GM18502 (cell line): ENCODE results near the gene SIRPA.

Source experiments
- ATAC-seq: cut with Tn5 transposase; IDR thresholded peaks from one replicate; pipeline ENCODE4 v1.9.1; 2021; ENCODE audit warnings: mild to moderate bottlenecking; ENCODE audit not compliant: unreplicated experiment, poor library complexity

SIRPA gene

DNA sequence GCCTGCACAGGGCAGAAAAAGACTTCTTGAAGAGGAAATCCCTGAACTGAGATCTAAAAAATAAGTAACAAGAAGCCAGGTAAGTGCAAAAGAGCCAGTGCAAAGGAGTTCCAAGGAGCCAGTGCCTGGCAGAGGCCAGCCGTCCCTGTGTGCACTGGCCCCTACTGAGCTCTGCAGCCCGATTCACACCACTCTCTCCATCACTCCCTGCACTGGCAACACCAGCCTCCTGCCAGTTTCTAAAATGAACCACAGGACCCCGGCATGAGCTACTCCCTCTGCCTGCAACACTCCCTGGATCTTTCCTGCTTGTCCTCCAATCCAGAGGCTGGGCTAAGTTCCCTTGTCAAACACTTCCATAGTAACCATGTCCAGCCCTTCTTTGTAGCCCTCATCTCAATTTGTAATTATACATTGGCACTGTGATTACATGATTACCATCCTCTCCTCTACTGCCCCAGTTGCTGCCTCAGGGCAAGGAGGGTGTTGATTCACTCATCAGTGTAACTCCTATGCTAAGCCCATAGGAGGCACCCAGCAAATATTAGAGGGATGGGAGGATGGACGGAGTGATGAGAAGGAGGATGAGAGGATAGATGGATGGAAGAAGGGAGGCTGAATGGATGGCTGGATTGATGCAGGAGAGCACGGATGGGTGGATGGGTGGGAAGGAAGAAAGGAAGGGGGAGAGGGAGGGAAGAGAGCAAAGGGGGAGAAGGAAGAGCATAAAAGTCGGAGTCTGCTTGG, 49.3 kb downstream of the SIRPA start:
- no peak for ATAC-seq

DNA sequence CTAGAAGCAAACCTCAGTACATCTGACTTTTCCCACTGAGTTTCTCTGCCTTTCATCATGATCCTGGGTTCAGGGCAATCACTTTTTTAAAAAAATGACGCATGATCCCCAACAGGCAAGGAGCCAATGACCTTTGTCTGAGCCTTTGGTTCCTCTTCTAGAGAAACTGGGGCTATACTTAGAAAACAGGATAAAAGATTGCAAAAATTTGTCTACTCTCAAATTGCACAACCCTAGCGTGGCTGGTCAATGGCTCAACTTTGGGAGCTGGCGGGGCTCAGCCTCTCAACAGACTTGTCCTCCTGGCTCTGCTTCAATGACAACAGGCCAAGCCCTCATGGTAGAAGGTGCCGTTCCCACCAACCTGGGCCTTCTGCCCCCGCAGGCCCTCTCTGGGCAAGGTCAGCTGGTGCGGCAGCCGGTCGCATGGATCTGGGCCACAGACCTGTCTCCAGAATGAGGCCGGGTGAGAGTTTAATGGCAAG, 50.0 kb downstream of the SIRPA start:
- no peak for ATAC-seq

DNA sequence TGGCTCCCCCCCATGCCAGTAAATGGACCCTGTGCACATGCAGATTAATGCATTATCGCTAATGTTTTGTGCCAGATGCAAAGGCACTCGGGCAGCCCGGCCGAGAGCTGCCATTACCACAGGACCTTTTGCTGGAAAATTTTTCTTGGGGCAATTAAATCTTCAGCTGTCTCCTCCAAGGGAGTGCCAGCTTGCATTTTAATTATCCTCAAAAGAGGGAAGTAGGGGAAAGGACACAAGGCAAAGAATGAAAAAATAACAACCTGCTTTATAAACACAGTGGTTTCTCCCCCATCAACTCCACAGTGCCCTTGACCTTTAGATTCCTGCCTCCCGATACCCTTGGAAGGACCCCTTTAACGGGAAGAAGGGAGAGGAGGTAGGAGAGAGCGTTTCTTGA, 50.5 kb downstream of the SIRPA start:
- ATAC-seq: no peak

DNA sequence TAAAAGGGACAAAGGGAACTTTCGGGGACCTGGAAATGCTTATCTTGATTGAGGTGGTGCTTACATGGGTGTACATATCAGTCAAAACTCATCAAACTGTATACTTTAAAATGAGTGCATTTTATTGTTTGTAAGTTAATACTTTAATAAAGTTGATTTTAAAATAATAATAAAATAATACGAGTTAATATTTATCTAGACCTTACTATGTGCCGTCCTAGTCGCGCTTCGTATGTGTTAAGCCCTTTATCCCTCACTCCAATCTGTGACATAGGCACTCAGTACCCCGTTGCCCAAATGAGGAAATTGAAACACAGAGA, 51.2 kb downstream of the SIRPA start:
- no peak for ATAC-seq

DNA sequence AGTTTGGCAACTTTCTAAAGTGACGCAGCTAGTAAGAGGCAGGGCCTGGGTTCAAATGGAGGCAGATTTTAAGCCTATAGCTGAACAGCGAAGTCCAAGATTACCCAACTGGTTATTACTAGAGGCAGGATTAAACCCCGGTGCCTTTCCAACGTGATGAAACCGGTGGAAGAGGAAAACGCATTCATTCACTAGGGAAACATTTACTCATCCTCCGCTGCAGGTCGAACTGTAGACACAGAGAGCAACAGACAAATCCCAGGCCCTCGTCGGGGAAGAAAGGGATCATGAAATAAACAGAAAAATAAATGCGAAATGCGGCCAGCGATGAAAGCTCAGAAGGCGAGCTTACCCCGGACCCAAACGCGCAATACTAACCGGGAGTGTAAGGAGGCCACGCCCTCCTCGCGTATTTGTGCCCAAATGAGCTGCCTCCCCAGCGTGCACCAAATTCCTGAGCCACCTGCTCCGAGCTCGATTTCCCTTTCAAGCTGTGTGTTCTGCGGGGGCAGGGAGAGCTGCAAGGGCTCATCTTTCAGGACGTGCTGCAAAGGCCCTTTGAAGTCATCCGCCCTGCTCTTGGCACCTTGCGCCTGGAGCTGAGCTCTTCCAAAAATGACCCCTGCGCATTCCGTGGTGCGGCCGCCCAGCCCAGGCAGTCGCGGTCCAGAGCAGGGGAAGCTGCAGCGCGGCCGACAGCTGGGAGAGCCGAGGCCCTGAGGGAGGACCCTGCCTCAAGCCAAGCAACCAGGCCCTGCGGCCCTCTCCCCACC, 51.7 kb downstream of the SIRPA start:
- ATAC-seq: no peak

DNA sequence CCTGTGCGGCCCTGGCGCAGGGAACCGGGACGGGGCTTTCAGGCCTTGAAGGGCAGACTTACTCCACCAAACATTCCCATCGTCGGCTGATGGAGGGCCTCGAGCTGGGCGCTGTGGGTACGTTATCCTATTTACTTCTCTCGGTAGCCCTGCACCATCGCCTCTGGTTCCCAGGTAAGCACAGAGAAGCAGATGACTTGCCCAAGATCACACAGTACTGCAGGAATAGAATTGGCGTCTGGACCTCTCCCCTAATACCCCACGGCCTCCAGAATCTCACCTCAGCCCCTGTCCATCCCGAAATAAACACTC, 52.3 kb downstream of the SIRPA start:
- no peak for ATAC-seq

DNA sequence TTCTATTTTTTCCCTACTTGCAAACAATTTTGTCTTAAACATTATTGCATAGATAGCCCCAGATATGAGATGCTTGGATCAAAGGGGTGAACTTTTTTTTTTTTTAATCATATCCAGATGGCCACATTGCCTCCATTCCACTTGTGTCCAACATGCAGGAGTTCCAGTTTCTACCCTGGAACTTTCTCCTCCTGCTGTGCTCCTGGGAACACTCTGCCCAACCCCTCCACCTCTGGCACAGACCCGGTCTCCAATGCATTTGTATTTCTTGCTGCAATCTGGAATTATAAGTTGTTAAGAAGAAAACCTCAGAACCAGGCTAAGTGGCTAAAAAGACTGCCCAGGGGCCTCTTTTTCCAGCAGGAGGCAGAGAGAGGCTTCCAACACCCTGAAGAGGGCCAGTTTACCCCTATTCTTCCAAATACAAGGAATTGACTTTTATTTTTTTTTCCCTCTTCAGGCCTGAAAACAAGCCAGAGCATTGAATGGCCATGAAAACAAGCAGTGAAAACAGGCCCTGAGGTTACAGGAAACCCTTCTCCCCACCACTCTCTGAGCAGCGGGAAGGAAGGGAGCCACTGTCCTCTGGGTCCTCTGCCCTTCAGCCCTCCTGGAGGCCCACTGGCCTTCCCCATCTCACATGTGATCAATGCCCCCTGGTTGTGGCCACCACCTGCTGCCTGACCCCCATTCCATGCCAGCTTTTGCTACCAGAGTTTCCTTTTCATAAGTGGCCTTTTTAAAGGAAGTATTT, 54.3 kb downstream of the SIRPA start:
- ATAC-seq: no peak

DNA sequence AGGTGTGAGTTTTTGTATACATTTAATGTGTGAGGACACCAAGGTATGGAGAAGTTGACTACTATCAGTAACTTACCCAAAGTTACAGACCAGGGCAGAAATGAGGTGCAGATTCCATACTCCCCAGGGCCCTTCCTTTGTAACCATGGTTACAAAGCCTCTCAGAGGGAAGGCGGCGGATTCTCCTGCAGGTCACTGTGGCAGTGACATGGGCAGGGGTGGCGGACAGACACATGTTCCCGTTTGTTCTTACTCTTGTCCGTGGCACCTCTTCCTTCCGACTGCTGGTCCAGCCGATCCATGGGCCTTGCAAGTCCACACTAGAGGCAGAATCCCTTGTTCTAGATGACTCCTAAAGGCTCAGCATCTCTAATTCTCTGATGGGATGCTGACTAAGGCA, 55.6 kb downstream of the SIRPA start:
- ATAC-seq: no peak

DNA sequence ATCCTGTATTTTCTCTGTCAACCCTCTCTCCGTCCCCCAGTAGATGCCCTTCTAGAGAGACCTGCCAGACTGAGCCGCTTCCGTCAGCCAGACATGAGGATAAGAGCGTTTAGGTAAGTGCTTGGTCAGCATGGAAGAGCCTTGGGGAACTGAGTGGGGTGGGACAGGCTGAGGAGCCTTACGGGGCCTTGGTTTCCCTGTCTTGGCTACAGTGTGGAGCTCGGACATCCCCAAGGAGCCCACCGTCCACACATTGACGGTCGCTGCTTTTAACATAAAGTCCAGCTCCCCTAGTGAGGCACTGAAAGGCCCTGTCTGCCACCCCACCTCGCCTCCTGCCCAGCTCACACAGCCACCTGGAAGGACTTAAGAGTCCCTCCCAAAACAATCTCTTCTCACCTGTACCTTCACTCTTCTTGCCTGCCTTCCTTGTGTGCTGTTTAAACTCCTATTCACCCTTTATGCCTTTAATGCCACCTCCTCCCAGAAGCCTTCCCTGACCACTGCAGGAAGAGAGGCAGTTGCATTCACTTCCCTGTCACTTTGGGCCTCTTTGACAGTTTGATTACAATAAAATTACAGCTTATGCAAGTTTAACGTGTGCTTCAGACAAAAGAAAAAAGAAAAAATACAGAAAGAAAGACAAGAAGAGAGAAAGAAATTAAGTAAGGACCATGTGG, 56.4 kb downstream of the SIRPA start:
- no peak for ATAC-seq

DNA sequence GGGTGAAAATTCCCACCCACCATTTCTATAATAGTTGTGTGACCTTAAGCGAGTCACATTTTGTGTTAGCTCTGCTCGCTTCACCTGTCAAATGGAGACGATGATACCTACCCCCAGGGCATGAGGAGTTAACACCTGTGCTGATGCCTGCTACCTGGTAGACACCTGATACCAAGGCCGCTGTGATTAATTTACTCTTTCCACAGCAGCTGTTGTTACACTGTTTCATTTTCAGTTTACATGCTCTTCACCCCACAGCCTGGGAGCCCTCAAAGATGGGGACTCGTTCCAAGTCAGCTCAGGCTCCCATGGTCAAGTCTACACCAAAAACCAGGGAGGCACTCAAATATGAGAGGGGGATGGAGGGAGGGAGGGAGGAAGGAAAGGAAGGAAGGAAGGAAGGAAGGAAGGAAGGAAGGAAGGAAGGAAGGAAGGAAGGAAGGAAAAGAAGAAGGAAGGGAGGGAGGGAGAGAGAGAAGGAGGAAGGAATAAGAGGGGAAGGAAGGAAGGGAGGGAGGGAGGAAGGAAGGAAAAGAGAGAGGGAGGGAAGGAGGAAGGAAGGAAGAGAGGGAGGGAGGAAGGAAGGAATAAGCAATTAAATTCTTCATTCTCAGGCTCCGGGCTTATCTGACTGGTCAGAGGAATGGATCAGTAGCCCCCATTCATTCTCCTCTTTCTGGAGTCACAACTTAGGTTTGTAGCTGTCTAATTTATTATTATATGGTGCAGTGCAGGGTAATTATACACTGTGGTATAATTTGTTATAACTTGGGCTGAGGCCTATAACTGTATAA, 57.7 kb downstream of the SIRPA start:
- ATAC-seq: peak; percentile 58

DNA sequence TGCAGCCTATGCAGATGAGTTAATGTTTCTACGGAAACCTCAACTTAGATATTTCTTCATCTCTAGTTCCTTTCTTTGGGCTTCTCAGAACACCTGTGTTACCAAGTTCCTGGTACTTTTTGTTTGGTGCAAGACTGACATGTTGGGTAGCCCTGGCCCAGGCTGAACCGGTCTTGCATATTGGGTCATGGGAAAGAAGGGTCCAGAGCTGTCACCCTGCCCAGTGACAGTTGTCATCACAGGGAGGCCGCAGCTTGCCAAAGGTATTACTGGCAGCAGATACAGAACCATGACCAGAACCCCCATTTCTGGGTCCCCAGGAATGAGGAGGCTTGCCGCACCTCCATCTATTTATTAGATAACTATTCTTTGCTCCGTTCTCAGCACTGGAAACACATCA, 58.4 kb downstream of the SIRPA start:
- no peak for ATAC-seq

DNA sequence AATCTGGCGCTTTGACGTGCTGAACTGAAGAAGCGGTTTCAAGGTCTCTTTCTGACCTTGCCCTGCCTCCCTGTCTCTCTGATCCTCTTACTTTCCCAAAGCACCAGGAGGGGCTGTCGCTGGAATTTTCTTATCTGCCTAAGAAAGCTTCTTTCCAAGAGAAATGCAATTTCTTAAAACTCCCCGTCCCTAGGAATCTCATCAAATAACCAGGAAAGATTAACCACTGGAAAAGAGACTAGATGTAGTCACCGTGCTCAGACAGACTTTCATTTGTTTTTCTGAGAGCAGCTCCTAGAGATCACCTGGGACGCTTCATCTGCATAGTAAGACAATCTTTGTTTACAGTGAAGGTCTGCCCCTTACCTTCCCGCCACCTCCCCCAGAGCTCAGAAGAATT, 60.0 kb downstream of the SIRPA start:
- no peak for ATAC-seq

DNA sequence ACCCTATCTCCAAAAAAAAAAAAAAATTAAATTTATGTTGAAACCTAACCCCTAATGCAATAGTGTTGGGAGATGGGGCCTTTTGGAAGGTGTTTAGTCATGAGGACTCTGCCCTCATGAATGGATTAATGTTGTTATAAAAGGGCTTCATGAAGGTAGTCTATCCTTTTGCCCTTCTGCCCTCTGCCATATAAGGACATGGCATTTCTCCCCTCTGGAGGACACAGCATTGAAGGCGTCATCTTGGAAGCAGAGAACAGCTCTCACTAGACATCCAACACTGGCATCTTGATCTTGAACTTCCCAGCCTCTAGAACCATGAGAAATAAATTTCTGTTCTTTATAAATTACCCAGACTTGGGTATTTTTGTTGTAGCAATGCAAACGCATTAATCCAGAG, 63.2 kb downstream of the SIRPA start:
- ATAC-seq: no peak

DNA sequence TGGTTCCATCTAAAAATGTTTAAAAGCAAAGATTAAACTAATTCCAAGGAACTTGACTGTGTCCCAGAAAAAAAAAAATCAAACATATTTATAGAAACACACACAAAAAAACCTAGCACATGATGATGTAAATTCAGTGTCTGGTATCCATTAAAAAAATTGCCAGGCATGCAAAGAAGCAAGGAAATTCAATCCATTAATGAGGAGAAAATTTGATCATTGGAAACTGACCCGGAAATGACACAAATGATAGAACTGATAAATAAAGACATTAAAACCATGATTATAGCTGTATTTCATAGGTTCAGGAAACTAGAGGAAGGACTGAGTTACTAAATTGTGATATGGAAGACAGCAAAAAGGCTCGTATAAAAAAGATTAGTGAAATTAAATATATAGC, 63.9 kb downstream of the SIRPA start:
- no peak for ATAC-seq

DNA sequence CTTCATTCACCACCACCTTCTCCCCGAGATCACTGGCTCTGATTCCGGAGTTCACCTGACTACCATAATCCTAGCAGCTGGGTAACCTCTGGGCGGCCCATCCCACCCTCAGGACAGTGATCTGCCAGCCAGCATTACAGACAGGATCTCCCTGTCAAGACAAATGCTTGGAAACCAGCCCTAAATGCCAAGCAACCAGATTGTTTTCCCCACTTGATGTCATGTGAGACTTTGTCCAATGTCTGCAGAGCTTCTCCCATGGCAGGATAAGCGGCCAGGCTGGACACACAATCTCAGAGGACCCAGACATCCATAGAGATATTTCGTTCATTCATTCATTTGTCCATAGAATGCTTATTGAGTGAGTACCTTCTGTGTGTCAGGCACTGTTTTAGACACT, 66.2 kb downstream of the SIRPA start:
- no peak for ATAC-seq

DNA sequence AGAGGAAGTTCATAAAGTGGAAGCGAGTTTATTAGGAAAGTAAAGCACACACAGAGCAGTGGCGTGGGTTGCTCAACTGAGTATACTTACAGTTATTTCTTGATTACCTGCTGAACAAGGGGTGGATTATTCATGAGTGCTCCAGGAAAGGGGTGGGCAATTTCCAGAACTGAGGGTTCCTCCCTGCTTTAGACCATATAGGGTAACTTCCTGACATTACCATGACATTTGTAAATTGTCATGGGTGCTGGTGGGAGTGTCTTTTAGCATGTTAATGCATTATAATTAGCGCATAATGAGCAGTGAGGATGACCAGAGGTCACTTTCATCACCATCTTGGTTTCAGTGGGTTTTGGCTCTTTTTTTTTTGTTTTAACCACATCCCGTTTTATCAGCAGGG, 68.9 kb downstream of the SIRPA start:
- no peak for ATAC-seq

DNA sequence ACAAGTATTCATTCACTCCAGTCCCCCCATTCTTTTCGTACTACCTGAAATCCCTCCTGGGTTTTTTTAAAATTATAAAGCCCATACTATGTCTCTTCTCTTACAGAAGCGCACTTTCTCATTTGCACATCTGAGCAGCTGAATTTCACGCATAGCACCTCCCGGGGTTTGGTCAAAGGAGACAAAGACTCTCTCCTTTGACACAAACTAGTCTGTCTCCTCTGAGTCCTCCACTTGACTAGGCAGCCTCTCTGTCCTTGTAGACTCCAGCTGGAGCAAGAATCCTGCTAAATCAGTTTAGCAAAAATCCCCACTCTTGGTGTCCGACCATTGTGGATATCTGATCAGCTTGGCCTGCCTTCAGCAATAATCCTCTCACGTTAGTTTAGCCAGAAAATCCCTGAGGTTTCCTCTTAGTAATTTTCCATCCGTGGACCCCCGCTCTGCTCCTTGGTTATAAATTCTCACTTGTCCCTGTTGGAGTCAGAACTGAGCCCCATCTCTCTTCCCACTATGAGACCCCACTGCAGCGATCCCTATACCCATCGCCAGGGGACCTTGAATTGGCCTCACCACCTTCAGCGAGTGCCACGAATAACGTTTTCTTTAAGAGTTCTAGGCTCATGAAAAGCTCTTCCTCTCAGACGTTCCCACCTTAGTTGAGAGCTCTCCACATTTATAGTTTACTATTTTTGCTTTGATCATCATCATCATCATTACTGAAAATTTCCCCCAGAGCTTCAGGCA, 69.6 kb downstream of the SIRPA start:
- ATAC-seq: no peak

DNA sequence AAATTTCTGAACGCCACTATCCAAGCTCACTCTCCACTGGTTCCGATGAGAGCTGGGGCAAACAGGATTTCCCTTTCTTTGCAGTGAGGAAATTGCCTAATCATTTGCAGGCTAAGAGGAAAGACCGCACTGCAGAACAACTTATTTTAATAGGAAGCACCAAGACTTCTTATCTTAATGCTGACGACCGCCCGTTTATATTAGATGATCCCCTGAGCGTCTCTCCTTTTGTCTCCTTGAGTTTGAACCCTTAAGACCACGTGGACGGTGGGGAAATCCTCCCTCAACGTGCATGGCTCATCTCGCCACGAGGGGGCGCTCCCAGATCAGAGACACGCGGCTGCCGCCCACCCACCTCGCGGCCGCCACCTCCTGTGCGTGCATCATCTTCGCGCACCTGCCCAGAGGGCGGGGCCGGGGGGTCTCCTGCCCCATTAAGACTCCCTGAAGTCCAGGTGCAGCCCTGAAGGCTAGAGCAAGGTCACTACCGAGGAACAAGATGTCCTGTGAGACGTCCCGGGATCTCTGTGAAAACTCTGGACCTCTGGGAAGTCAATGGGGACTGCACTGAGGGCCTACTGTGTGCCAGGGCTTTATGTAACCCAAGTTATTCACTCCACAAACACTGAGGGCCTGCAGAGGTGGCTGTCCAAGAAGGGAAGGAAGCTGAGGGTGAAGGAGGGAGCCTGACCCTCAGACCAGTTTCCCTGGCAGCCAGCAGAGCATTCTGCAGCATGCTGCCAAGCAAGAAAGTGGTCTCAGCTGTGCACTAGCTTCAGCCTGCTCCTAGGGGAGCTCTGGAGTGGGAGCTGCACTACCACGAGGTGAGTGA, 70.5 kb downstream of the SIRPA start:
- ATAC-seq: peak; percentile 71

DNA sequence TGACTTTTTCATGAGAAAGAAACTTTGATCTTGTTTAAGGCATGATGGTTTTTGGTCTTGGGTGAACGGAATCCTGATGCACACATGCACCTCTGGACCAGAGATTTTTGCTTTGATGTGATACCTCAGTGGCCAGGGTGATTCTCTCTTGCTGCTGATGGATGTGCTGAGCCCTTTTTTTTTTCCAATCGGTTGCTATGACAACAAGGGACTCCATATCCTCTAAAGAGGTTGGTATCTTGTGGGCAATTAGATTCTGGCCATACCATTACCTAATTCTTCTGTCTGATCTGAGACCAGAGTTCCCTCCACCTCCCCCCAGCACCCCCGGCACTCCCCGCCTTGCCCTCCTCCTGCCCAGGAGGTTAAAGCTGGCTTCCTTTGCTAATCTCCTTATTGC, 73.8 kb downstream of the SIRPA start:
- no peak for ATAC-seq
